WTC11 (cell line): ENCODE results near the gene MIR17HG. TPM values are rescaled to one million over a fixed set of nuclear protein-coding genes. Genes with fewer than 3 reads are reported as not detected.
A peak's percentile ranks its signal among the peaks of the same experiment; 100 is the strongest.
"Not testable (repeated sequence)": the region's sequence is repeated elsewhere in the genome, so short reads cannot be mapped to it uniquely, and the experiment has no call there.

Experiments
- ATAC-seq: fragments of 200-7000 bp; cut with Tn5 transposase; 2 replicates; pipeline ENCODE4 v1.10.0; 2021; ENCODE audit warnings: mild to moderate bottlenecking, moderate library complexity
- CTCF ChIA-PET: fragments of 300-600 bp; sonication (Branson Sonifier 250); formaldehyde crosslinking; loops from one replicate; lab custom pipeline; 2021; ENCODE audit warnings: antibody characterized with exemption; lab: Charles Lee
- POLR2A ChIA-PET: fragments of 350-600 bp; sonication (Branson Sonifier 250); formaldehyde crosslinking; loops from one replicate; lab custom pipeline; 2021; ENCODE audit warnings: antibody characterized with exemption; lab: Charles Lee
- DNase-seq: peaks from one replicate; pipeline ENCODE4 v3.0.0; 2021; ENCODE audit warnings: low spot score
- H3K27ac Mint-ChIP-seq: 2 replicates; pipeline ENCODE4 v1.8.0; 2021; ENCODE audit warnings: mixed read lengths
- H3K27me3 Mint-ChIP-seq: 2 replicates; pipeline ENCODE4 v1.8.0; 2021; ENCODE audit warnings: low read depth, mild to moderate bottlenecking, moderate library complexity, mixed read lengths
- H3K36me3 Mint-ChIP-seq: 2 replicates; pipeline ENCODE4 v1.8.0; 2021; ENCODE audit warnings: mixed read lengths
- H3K4me1 Mint-ChIP-seq: 2 replicates; pipeline ENCODE4 v1.8.0; 2022; ENCODE audit warnings: mixed read lengths
- H3K4me3 Mint-ChIP-seq: 2 replicates; pipeline ENCODE4 v1.8.0; 2021; ENCODE audit warnings: mild to moderate bottlenecking, moderate library complexity, mixed read lengths
- H3K9me3 Mint-ChIP-seq: 2 replicates; pipeline ENCODE4 v1.8.0; 2021; ENCODE audit warnings: mixed read lengths
- AR ChIP-seq: fragments of 250-450 bp; sonication (Bioruptor Pico); IDR thresholded peaks from 2 replicates; pipeline ENCODE4 v1.9.0; 2021; ENCODE audit warnings: mild to moderate bottlenecking
- ARID4B ChIP-seq: sonication (generic); formaldehyde crosslinking; IDR thresholded peaks from 2 replicates; pipeline ENCODE4 v1.8.0; 2023; ENCODE audit warnings: missing genetic modification reagents, mild to moderate bottlenecking, borderline replicate concordance
- E2F1 ChIP-seq: sonication (generic); formaldehyde crosslinking; IDR thresholded peaks from 2 replicates; pipeline ENCODE4 v1.8.0; 2022; ENCODE audit warnings: mild to moderate bottlenecking, missing genetic modification reagents
- E2F5 ChIP-seq: sonication (generic); formaldehyde crosslinking; IDR thresholded peaks from 2 replicates; pipeline ENCODE4 v1.8.1; 2022; ENCODE audit warnings: mild to moderate bottlenecking, moderate library complexity, missing genetic modification reagents
- ESRRA ChIP-seq: sonication (generic); formaldehyde crosslinking; IDR thresholded peaks from 2 replicates; pipeline ENCODE4 v1.8.1; 2022; ENCODE audit warnings: mild to moderate bottlenecking, missing genetic modification reagents, borderline replicate concordance
- FOXJ3 ChIP-seq: sonication (generic); formaldehyde crosslinking; IDR thresholded peaks from 2 replicates; pipeline ENCODE4 v1.9.0; 2021; ENCODE audit warnings: missing genetic modification reagents, mild to moderate bottlenecking, borderline replicate concordance
- JAZF1 ChIP-seq: fragments of 250-450 bp; sonication (Bioruptor Pico); IDR thresholded peaks from 2 replicates; pipeline ENCODE4 v1.9.0; 2021; ENCODE audit warnings: moderate library complexity, mild to moderate bottlenecking, inconsistent platforms
- MXD4 ChIP-seq: fragments of 250-450 bp; sonication (Bioruptor Pico); IDR thresholded peaks from 2 replicates; pipeline ENCODE4 v1.8.0; 2021; ENCODE audit warnings: mild to moderate bottlenecking, moderate library complexity, borderline replicate concordance
- NFYB ChIP-seq: sonication (generic); formaldehyde crosslinking; conservative IDR thresholded peaks from 2 replicates; pipeline ENCODE4 v1.8.0; 2022; ENCODE audit warnings: low read depth, missing genetic modification reagents
- NR2C2 ChIP-seq: sonication (generic); formaldehyde crosslinking; IDR thresholded peaks from 2 replicates; pipeline ENCODE4 v1.8.0; 2022; ENCODE audit warnings: mild to moderate bottlenecking, missing genetic modification reagents
- RORB ChIP-seq: fragments of 250-450 bp; sonication (Bioruptor Pico); IDR thresholded peaks from 2 replicates; pipeline ENCODE4 v1.9.0; 2021; ENCODE audit warnings: mild to moderate bottlenecking
- SMAD3 ChIP-seq: sonication (generic); formaldehyde crosslinking; IDR thresholded peaks from 2 replicates; pipeline ENCODE4 v1.8.0; 2022; ENCODE audit warnings: missing genetic modification reagents, mild to moderate bottlenecking, borderline replicate concordance
- SOX15 ChIP-seq: fragments of 250-450 bp; sonication (Bioruptor Pico); IDR thresholded peaks from 2 replicates; pipeline ENCODE4 v1.9.0; 2021; ENCODE audit warnings: mild to moderate bottlenecking
- SP1 ChIP-seq: sonication (generic); formaldehyde crosslinking; conservative IDR thresholded peaks from 2 replicates; pipeline ENCODE4 v1.8.1; 2022; ENCODE audit warnings: missing genetic modification reagents
- TEAD1 ChIP-seq: sonication (generic); formaldehyde crosslinking; IDR thresholded peaks from 2 replicates; pipeline ENCODE4 v1.8.0; 2022; ENCODE audit warnings: mild to moderate bottlenecking, missing genetic modification reagents
- ZBTB43 ChIP-seq: sonication (generic); formaldehyde crosslinking; IDR thresholded peaks from 2 replicates; pipeline ENCODE4 v1.8.1; 2023; ENCODE audit warnings: mild to moderate bottlenecking, missing genetic modification reagents
- ZNF423 ChIP-seq: fragments of 250-450 bp; sonication (Bioruptor Pico); IDR thresholded peaks from 2 replicates; pipeline ENCODE4 v2.1.2; 2022; ENCODE audit warnings: mild to moderate bottlenecking, moderate library complexity
- total RNA-seq: library from RNA; stranded (reverse); gene quantifications from 3 replicates; pipeline ENCODE4 v1.2.3, GENCODE V29; 2021
- TF ChIP-seq, protein P1 (sequence below): sonication (generic); formaldehyde crosslinking; IDR thresholded peaks from 2 replicates; pipeline ENCODE4 v1.8.0; 2022; ENCODE audit warnings: mild to moderate bottlenecking, missing genetic modification reagents

MIR17HG gene
- total RNA-seq, 1 experiment from 2014 or later = 37.1 TPM

GRCh38 chr13:91351980-91352379 is 4.5 kb downstream of the MIR17HG start (continued):
- no peak for TF ChIP-seq TEAD1
- TF ChIP-seq E2F5 = no peak
- no peak for TF ChIP-seq E2F1 (CRISPR knock-in tag)
- TF ChIP-seq FOXJ3 (CRISPR knock-in tag) = no peak
- no peak for TF ChIP-seq NFYB (CRISPR knock-in tag)

DNA sequence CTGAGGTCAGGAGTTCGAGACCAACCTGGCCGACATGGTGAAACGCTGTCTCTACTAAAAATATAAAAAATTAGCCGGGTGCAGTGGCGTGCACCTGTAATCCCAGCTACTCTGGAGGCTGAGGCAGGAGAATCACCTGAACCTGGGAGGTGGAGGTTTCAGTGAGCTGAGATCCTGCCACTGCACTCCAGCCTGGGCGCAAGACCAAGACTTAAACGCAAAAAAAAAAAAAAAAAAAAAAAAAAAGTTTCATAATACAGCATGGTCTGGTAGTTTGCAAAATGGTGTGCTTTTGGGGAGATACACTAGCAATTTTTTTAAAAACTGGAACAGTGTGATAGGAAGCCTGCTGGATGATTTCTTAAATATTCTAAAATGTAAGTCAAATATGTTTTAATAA is 5.4 kb downstream of the MIR17HG start:
- peak; percentile 37; the same call in 1 of the 2 replicates for TF ChIP-seq AR
- DNase-seq, H3K27me3 Mint-ChIP-seq, H3K9me3 Mint-ChIP-seq, ATAC-seq: not testable (repeated sequence)
- peak overlapping the region; percentile 86 for H3K27ac Mint-ChIP-seq
- H3K36me3 Mint-ChIP-seq = peaks cover 75% of the 10 kb centered on the region
- H3K4me3 Mint-ChIP-seq = peak overlapping the region; percentile 87
- ChIA-PET POLR2A (interaction anchor here (0.6 kb wide), 1 partner anchor 29 kb away, joined by 10 read pairs; no protein-coding TSS in a partner anchor), CTCF (interaction anchor here (0.7 kb wide), 1 partner anchor 275 kb away, joined by 5 read pairs; no protein-coding TSS in a partner anchor)
- peaks cover 48% of the 10 kb centered on the region for H3K4me1 Mint-ChIP-seq

GRCh38 chr13:91353494-91353893 is 6.0 kb downstream of the MIR17HG start:
- peak overlapping the region; percentile 20; the same call in 1 of the 2 replicates for H3K4me3 Mint-ChIP-seq
- H3K27ac Mint-ChIP-seq = peak overlapping the region; percentile 86
- no peak for ATAC-seq
- DNase-seq = no peak
- ChIA-PET CTCF (no interaction called here), POLR2A (no interaction called here)
- peaks cover 51% of the 10 kb centered on the region for H3K4me1 Mint-ChIP-seq
- peaks cover 77% of the 10 kb centered on the region for H3K36me3 Mint-ChIP-seq
- H3K9me3 Mint-ChIP-seq = no peaks in the 10 kb centered on the region
- no peaks in the 10 kb centered on the region for H3K27me3 Mint-ChIP-seq
- TF ChIP-seq SP1 (CRISPR knock-in tag) (no peak), ZBTB43 (CRISPR knock-in tag) (no peak), ARID4B (CRISPR knock-in tag) (no peak), SOX15 (CRISPR knock-in tag) (no peak), ESRRA (CRISPR knock-in tag) (no peak), SMAD3 (CRISPR knock-in tag) (no peak), NR2C2 (CRISPR knock-in tag) (no peak), ZNF423 (CRISPR knock-in tag) (no peak), AR (no peak), RORB (CRISPR knock-in tag) (no peak), MXD4 (CRISPR knock-in tag) (no peak), JAZF1 (CRISPR knock-in tag) (no peak)
- TF ChIP-seq, protein P1, sequence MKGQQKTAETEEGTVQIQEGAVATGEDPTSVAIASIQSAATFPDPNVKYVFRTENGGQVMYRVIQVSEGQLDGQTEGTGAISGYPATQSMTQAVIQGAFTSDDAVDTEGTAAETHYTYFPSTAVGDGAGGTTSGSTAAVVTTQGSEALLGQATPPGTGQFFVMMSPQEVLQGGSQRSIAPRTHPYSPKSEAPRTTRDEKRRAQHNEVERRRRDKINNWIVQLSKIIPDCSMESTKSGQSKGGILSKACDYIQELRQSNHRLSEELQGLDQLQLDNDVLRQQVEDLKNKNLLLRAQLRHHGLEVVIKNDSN (CRISPR knock-in tag) = no peak
